Measurements from ENCODE around the gene BABAM1. TPM values are rescaled to one million over a fixed set of nuclear protein-coding genes. Genes with fewer than 3 reads are reported as not detected.
A peak's percentile ranks its signal among the peaks of the same experiment; 100 is the strongest.

BABAM1 gene
- total and polyA plus RNA-seq, 9 of the 15 experiments (the other 6 are each of a cell fraction or from before 2014, with no cell fraction given) = 14.7 to 160 (median 113) TPM

GRCh38 chr19:17243830-17244617, 23.2 kb upstream of the BABAM1 start (continued):
- TF ChIP-seq TRIM25 (IDR thresholded peaks at IDR 0.05; ENCODE audit: borderline replicate concordance) (no peak), ZNF766 (CRISPR knock-in tag; conservative IDR thresholded peaks at IDR 0.05) (no peak), ZBTB49 (CRISPR knock-in tag; IDR thresholded peaks at IDR 0.05; ENCODE audit: borderline replicate concordance) (no peak), EWSR1 (IDR thresholded peaks at IDR 0.05; ENCODE audit: borderline replicate concordance, low read depth, partially characterized antibody) (no peak), KLF13 (tag; IDR thresholded peaks at IDR 0.05; ENCODE audit: borderline replicate concordance, low read depth) (no peak), CTBP1 (IDR thresholded peaks at IDR 0.05; ENCODE audit: borderline replicate concordance) (no peak), PHB2 (IDR thresholded peaks at IDR 0.05; ENCODE audit: low read depth) (no peak), SMARCC2 (IDR thresholded peaks at IDR 0.05; ENCODE audit: low read depth) (no peak), BRD4 (IDR thresholded peaks at IDR 0.05) (no peak), UBTF (IDR thresholded peaks at IDR 0.05; ENCODE audit: borderline replicate concordance in 1 of 2, low read depth in 2 of 2, low read length in 2 of 2) (peak in 1 of 2 experiments; percentile 53; a peak in 1 of 4 replicates), BHLHE40 (IDR thresholded peaks at IDR 0.05; ENCODE audit: low read length) (no peak), ZNF143 (CRISPR knock-in tag; IDR thresholded peaks at IDR 0.05) (no peak), ZNF124 (CRISPR knock-in tag; IDR thresholded peaks at IDR 0.05) (no peak), ZNF436 (CRISPR knock-in tag; IDR thresholded peaks at IDR 0.05) (no peak)
- TF ChIP-seq, protein P1, sequence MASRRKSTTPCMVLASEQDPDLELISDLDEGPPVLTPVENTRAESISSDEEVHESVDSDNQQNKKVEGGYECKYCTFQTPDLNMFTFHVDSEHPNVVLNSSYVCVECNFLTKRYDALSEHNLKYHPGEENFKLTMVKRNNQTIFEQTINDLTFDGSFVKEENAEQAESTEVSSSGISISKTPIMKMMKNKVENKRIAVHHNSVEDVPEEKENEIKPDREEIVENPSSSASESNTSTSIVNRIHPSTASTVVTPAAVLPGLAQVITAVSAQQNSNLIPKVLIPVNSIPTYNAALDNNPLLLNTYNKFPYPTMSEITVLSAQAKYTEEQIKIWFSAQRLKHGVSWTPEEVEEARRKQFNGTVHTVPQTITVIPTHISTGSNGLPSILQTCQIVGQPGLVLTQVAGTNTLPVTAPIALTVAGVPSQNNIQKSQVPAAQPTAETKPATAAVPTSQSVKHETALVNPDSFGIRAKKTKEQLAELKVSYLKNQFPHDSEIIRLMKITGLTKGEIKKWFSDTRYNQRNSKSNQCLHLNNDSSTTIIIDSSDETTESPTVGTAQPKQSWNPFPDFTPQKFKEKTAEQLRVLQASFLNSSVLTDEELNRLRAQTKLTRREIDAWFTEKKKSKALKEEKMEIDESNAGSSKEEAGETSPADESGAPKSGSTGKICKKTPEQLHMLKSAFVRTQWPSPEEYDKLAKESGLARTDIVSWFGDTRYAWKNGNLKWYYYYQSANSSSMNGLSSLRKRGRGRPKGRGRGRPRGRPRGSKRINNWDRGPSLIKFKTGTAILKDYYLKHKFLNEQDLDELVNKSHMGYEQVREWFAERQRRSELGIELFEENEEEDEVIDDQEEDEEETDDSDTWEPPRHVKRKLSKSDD (conservative IDR thresholded peaks at IDR 0.05; ENCODE audit: low read length) = no peak
- TF ChIP-seq, protein P2, sequence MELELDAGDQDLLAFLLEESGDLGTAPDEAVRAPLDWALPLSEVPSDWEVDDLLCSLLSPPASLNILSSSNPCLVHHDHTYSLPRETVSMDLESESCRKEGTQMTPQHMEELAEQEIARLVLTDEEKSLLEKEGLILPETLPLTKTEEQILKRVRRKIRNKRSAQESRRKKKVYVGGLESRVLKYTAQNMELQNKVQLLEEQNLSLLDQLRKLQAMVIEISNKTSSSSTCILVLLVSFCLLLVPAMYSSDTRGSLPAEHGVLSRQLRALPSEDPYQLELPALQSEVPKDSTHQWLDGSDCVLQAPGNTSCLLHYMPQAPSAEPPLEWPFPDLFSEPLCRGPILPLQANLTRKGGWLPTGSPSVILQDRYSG (tag; conservative IDR thresholded peaks at IDR 0.05; ENCODE audit: low read depth) = no peak

Data from K562 (cell line).